Kidney (tissue), 14 donors: ENCODE data around the gene AFG1L. TPM values are rescaled to one million over a fixed set of nuclear protein-coding genes. Genes with fewer than 3 reads are reported as not detected.

Source experiments
- DNase-seq, 5 donors: peaks; one replicate each; pipeline ENCODE4 v3.0.0-alpha.2; 2013 to 2020
- FAIRE-seq: peaks from 2 replicates; lab custom pipeline; 2012; peaks lifted over from hg19 to GRCh38; lab: Jason Lieb, UNC
- H3K27ac ChIP-seq, 2 donors: one replicate each; pipeline ENCODE4 v1.7.0; 2013; ENCODE audit warnings: low read depth in 2 of 2, low read length in 2 of 2, inconsistent platforms in 1 of 2
- H3K27me3 ChIP-seq: one replicate; pipeline ENCODE4 v1.7.1; 2013; ENCODE audit warnings: low read length, inconsistent platforms; ENCODE audit not compliant: control insufficient read depth, insufficient read depth
- H3K36me3 ChIP-seq, 3 donors: one replicate each; pipeline versions ENCODE4 v1.7.0 to v1.7.1; 2013; ENCODE audit warnings: low read length in 3 of 3, control low read depth in 1 of 3, inconsistent platforms in 1 of 3; ENCODE audit not compliant: insufficient read depth in 3 of 3, control insufficient read depth in 2 of 3
- H3K4me1 ChIP-seq, 3 donors: one replicate each; pipeline versions ENCODE4 v1.7.0 to v1.7.1; 2013; ENCODE audit warnings: low read length in 3 of 3, inconsistent platforms in 1 of 3, low read depth in 1 of 3; ENCODE audit not compliant: control insufficient read depth in 2 of 3, insufficient read depth in 2 of 3
- H3K4me3 ChIP-seq, 3 donors: one replicate each; pipeline versions ENCODE4 v1.7.0 to v1.8.1; 2013; ENCODE audit warnings: low read length in 3 of 3, control low read depth in 1 of 3, inconsistent platforms in 1 of 3
- H3K9ac ChIP-seq, 3 donors: one replicate each; pipeline versions ENCODE4 v1.7.0 to v1.7.1; 2013; ENCODE audit warnings: low read length in 3 of 3, control low read depth in 1 of 3, inconsistent platforms in 1 of 3
- H3K9me3 ChIP-seq, 3 donors: one replicate each; pipeline versions ENCODE4 v1.7.0 to v1.7.1; 2013; ENCODE audit warnings: low read length in 3 of 3, control low read depth in 1 of 3, inconsistent platforms in 1 of 3; ENCODE audit not compliant: control insufficient read depth in 2 of 3, insufficient read depth in 1 of 3
- CTCF ChIP-seq: IDR thresholded peaks from 3 replicates; pipeline ENCODE4 v1.5.1; 2012; ENCODE audit warnings: mild to moderate bottlenecking, moderate library complexity, borderline replicate concordance; ENCODE audit not compliant: insufficient read depth; ENCODE audit errors: extremely low read depth
- intact Hi-C: fragments of 100-400 bp; cut with DNase I; formaldehyde crosslinking; loops from one replicate; pipeline ENCODE4 v1.11.1; 2022
- polyA plus RNA-seq: library from polyadenylated mRNA; stranded (reverse); fragments of 350-450 nt; fragmentation: Illumina TruSeq; extraction: RNeasy Lipid Tissue Mini Kit (QIAGEN cat#74804); gene quantifications from one replicate; pipeline ENCODE4 v1.2.3, GENCODE V29; 2014; ENCODE audit warnings: low read depth, low replicate concordance; ENCODE audit not compliant: insufficient read depth
- total RNA-seq: library from RNA; stranded (reverse); fragmentation: NEBNext Ultra II Directional; extraction: Animal tissue kit (Norgen Biotek cat#: 25700); gene quantifications from one replicate; pipeline ENCODE4 v1.2.1, GENCODE V29; 2021
- donor health status: control.
- donor health status: control.
- donor health status: control.
- donor health status: control.
- donor health status: control.
- donor health status: DM: yes; HTN: yes; CAD: no.
- donor health status: Normal renal cell carcinoma (clear cell type).

The AFG1L gene
- total and polyA plus RNA-seq, 2 donors from 2014 or later = 6.8 to 7.0 TPM

GRCh38 chr6:108556866-108557493 is 262.1 kb downstream of the AFG1L start:
- no peak for TF ChIP-seq CTCF
- Histone ChIP-seq H3K4me1 (peaks cover 0 to 11% (median 6%) of the 10 kb centered on the region in 3 donors), H3K36me3 (no peaks in the 10 kb centered on the region), H3K9me3 (no peaks in the 10 kb centered on the region), H3K27ac (peak overlapping the region; percentile 61 to 86), H3K4me3 (peak overlapping the region; percentile 65 to 87 (median 83)), H3K9ac (peak overlapping the region; percentile 45 to 77 (median 74)), H3K27me3 (no peaks in the 10 kb centered on the region)
- peak in 4 of 5 donors; percentile 19 to 74 (median 62) for DNase-seq
- intact Hi-C loops = loop anchor here (10.0 kb wide), 1 partner anchor 228 kb away; no protein-coding TSS in a partner anchor
- no peak for FAIRE-seq

- intact Hi-C loops = loop anchor here (10.0 kb wide), 1 partner anchor 227 kb away; no protein-coding TSS in a partner anchor
- TF ChIP-seq CTCF = no peak
- Histone ChIP-seq H3K9ac (peak overlapping the region; percentile 45 to 77 (median 74)), H3K27me3 (no peaks in the 10 kb centered on the region), H3K27ac (peak overlapping the region; percentile 99), H3K36me3 (no peaks in the 10 kb centered on the region), H3K9me3 (no peaks in the 10 kb centered on the region), H3K4me1 (peaks cover 0 to 11% (median 11%) of the 10 kb centered on the region in 3 donors), H3K4me3 (peak overlapping the region; percentile 70 to 87 (median 83))
- DNase-seq (peak in 3 of 5 donors; percentile 80 to 91 (median 90)), FAIRE-seq (no peak)
Measured at GRCh38 chr6:108557494-108558371, 262.9 kb downstream of the AFG1L start.

GRCh38 chr6:108558372-108559096 is 263.7 kb downstream of the AFG1L start:
- DNase-seq (peak; percentile 99 to 100 (median 99)), FAIRE-seq (no peak)
- Histone ChIP-seq H3K9me3 (no peaks in the 10 kb centered on the region), H3K27me3 (no peaks in the 10 kb centered on the region), H3K36me3 (no peaks in the 10 kb centered on the region), H3K4me1 (peaks cover 0 to 11% (median 11%) of the 10 kb centered on the region in 3 donors), H3K4me3 (peak overlapping the region; percentile 96 to 100 (median 99)), H3K27ac (peak overlapping the region; percentile 99), H3K9ac (peak overlapping the region; percentile 79 to 99 (median 93))
- intact Hi-C loops = loop anchor here (10.0 kb wide), 1 partner anchor 226 kb away; no protein-coding TSS in a partner anchor
- no peak for TF ChIP-seq CTCF
